GM12872 (cell line): ENCODE measurements around the gene CSTF3.

Experiments used
- TF ChIP-seq, protein P1 (sequence below): IDR thresholded peaks from 3 replicates; pipeline ENCODE4 v1.5.1; 2011; ENCODE audit warnings: low read depth, mild to moderate bottlenecking, low read length, moderate library complexity; ENCODE audit not compliant: insufficient read depth

CSTF3 gene

DNA sequence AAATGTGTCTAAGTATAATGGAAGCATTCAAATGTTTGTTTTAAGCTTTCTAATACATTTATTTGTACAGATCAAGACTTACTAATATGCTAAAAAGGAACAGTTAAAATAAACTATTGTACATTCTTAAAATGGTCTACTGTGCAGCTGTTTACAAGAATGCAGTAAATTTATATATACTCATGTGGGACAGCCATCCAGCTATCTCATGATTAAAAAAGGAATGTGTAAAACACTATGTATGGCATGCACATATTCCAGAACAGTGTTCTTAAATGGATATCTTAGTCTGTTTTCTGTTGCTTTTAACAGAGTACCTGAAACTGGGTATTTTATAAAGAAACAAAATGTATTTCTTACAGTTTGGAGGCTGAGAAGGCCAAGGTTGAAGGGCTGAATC, 30.2 kb upstream of the CSTF3 start:
- TF ChIP-seq, protein P1, sequence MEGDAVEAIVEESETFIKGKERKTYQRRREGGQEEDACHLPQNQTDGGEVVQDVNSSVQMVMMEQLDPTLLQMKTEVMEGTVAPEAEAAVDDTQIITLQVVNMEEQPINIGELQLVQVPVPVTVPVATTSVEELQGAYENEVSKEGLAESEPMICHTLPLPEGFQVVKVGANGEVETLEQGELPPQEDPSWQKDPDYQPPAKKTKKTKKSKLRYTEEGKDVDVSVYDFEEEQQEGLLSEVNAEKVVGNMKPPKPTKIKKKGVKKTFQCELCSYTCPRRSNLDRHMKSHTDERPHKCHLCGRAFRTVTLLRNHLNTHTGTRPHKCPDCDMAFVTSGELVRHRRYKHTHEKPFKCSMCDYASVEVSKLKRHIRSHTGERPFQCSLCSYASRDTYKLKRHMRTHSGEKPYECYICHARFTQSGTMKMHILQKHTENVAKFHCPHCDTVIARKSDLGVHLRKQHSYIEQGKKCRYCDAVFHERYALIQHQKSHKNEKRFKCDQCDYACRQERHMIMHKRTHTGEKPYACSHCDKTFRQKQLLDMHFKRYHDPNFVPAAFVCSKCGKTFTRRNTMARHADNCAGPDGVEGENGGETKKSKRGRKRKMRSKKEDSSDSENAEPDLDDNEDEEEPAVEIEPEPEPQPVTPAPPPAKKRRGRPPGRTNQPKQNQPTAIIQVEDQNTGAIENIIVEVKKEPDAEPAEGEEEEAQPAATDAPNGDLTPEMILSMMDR: no peak

DNA sequence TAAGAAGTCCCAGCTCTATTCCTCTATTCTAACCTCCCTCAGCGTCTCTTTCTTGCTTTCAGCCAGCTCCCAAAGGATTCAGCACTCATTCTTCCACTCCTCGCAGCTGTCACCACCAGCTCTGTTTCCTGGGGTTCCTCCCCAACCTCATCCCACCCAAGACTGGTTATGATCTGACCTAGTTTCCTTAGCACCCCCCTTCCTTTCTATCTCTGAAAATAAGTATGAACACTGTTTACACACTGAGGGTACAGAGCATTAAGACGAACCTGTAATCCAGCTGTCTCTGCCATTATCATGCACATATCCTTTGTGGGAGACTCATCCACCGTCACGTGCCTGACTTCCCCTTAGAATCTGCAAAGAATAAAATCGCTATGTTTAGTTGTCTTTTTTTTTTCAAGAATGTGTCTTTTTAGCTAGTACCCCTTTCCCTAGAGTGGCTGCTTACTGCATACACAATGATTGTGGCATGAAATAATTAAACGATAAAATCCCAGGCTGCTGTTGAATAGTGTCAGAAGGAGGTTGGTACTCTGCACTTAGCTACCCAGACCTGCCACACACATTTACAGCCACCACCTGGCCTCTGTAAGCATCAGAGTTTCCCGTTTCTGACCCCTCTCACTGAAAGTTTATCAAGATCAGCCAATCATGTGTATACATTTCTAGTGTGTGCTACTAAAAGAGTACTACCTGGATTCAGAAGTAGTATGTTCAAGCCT, 26.9 kb upstream of the CSTF3 start:
- TF ChIP-seq, protein P1: no peak

DNA sequence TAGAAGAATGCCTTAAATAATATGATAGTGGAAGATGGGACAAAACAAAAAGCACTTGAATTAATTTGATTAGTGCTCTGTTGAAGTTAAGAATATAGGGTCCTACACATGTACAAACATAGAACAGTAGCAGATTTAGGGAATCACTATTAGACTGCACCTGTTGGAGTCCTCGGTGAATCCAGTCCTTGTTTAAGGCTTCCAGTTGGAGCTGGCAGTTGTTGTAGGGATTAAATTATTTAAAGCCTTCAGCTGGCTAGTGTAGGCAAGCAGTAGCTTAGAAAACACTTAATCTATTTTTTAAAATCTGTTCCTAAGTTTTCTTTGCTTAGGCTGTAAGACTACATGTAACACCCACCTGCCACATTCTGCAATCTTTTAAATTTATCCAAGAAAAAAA, 24.5 kb upstream of the CSTF3 start:
- TF ChIP-seq, protein P1: no peak

DNA sequence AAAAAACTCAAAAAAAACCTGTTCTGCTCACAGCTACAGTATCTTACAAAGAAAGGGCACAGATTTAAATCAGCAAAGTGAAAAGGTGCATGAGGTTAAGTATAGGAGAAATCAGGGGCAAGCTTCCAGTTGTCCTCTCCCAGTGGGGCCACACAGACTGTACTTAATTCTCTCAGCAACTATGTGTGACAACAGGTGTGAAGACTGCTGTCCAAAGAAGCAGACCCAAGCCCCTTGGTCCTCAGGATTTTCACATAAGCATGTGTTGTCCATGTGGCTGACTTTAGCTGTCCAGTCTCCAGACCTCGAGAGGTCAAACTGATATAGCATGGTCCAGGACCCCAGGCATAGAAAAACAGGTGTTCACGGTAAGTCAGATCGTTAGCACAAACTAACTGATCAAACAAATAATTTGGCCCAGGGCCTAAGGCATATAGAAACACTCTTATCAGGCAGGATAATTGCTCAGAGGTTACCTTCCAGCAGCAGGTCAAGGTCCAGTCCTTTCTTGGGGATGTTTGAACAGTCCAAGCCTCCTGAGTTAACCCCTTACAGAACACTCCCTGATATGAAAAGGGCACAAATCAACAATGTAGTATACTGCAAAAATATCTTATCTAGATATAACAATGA, 21.1 kb upstream of the CSTF3 start:
- TF ChIP-seq, protein P1: no peak

DNA sequence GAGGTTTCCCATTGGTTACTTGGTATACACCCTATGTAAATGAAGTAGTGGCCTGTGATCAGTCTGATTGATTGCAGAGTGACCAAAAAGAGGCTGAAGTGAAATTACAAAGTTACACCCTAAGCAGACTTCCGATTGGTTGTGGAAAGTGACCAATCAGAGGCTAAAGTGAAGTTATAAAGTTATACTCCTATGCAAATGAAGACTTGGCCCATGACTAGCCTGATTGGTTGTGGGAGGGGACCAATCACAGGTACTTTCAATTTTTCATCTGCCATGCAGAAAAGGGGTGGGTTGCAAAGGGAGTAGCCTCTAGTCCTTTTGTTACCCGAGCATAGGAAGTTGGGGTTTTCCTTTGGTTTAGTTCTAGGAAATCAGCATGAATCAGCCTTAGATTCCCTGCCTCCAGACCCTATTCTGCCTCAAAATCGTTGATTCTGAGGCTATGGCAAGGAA, 18.1 kb upstream of the CSTF3 start:
- TF ChIP-seq, protein P1: no peak

DNA sequence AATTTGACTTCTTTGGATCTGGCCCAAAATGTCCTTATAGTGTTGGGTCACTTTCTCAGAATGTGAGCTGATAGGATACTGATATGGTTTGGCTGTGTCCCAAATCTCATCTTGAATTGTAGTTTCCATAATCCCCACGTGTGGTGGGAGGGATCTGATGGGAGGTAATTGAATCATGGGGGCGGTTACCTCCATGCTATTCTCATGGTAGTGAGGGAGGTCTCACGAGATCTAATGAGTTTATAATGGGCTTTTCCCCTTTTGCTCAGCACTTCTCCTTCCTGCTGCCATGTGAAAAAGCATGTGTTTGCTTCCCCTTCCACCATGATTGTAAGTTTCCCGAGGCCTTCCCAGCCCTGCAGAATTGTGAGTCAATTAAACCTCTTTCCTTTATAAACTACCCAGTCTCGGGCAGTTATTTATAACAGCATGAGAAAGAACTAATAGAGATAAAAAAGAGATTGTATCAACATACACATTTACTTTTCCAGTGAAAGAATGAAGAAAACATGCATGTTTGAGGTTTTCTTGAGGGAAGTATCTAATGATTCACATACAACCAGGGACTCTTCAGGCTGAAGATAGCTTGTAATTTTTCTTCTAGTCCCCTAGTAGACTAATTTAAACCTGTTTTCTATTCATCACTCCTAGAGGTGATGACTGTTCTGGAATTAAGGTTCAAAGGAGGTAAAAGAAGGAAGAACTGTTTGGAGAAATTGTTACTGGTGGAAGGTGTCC, 17.3 kb upstream of the CSTF3 start:
- TF ChIP-seq, protein P1: no peak

DNA sequence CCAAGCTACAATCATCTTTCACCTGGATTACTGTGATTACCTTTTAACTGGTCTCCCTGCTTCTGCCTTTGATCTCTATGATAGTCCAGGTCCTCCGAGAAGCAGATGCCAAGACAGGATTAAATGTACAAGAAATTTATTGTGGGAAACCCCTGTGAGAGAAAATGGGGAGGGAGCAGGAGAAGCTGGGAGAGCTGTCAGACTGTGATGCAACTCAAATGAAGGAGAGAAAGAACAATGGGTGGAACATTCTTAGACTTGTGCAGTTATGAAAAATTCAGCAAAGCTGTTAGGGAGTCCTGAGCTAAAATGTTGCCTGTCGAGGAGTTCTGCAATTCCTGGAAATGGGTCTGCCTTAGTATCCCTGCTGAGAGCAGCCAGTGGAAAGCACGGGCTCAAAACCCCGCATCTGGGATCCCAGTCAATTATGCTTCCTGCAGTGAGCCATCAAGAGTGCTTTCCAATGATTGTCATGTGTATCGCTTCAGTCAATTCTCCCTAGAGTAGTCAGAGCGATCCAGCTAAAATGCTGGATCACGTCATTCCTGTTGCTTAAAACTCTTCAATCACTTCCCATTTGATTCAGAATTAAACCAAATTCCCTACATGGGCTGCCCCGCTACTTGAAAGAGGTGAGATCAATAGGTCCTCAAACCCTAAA, 16.5 kb upstream of the CSTF3 start:
- TF ChIP-seq, protein P1: no peak
